HepG2 (cell line): Measurements from ENCODE around the gene ARHGEF26.

Experiments used
- CHCHD3 ChIP-seq: sonication (generic); formaldehyde crosslinking; IDR thresholded peaks from 2 replicates; pipeline ENCODE4 v1.8.0; 2022; ENCODE audit warnings: mild to moderate bottlenecking, missing genetic modification reagents, moderate library complexity
- TF ChIP-seq, protein P1 (sequence below): sonication (generic); formaldehyde crosslinking; IDR thresholded peaks from 2 replicates; pipeline ENCODE4 v1.5.0; 2020; ENCODE audit warnings: missing genetic modification reagents
- TF ChIP-seq, protein P2 (sequence below): sonication (generic); formaldehyde crosslinking; IDR thresholded peaks from 2 replicates; pipeline ENCODE4 v1.8.1; 2022; ENCODE audit warnings: mild to moderate bottlenecking, missing genetic modification reagents
- TF ChIP-seq, protein P3 (sequence below): sonication (generic); formaldehyde crosslinking; IDR thresholded peaks from 2 replicates; pipeline ENCODE4 v1.5.0; 2020; ENCODE audit warnings: mild to moderate bottlenecking, missing genetic modification reagents, moderate library complexity
- TF ChIP-seq, protein P4 (sequence below): sonication (generic); formaldehyde crosslinking; IDR thresholded peaks from 2 replicates; pipeline ENCODE4 v1.5.1; 2020; ENCODE audit warnings: missing genetic modification reagents, mild to moderate bottlenecking, borderline replicate concordance

DNA sequence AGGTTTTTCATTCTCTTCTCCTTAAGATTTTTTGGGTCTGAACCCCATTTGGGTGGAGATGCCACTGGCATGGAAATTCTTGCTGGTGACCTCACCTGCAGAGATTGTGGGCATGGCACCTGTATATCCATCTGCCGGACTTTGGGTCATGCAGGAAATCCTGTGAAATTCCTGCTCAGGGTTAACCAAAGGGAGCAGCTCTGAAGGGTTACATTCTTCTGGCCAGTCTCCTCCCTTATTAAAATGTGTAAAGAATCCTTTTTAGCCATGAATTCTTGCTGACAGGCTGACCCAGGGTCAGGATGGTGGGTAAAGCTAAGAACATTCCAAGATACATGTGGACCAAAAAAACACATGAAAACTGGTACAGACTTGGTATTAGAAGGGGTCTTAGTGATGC is 27.4 kb downstream of the ARHGEF26 start:
- TF ChIP-seq, protein P1, sequence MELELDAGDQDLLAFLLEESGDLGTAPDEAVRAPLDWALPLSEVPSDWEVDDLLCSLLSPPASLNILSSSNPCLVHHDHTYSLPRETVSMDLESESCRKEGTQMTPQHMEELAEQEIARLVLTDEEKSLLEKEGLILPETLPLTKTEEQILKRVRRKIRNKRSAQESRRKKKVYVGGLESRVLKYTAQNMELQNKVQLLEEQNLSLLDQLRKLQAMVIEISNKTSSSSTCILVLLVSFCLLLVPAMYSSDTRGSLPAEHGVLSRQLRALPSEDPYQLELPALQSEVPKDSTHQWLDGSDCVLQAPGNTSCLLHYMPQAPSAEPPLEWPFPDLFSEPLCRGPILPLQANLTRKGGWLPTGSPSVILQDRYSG (CRISPR knock-in tag): no peak
- TF ChIP-seq, protein P2, sequence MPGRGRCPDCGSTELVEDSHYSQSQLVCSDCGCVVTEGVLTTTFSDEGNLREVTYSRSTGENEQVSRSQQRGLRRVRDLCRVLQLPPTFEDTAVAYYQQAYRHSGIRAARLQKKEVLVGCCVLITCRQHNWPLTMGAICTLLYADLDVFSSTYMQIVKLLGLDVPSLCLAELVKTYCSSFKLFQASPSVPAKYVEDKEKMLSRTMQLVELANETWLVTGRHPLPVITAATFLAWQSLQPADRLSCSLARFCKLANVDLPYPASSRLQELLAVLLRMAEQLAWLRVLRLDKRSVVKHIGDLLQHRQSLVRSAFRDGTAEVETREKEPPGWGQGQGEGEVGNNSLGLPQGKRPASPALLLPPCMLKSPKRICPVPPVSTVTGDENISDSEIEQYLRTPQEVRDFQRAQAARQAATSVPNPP: no peak
- TF ChIP-seq, protein P3, sequence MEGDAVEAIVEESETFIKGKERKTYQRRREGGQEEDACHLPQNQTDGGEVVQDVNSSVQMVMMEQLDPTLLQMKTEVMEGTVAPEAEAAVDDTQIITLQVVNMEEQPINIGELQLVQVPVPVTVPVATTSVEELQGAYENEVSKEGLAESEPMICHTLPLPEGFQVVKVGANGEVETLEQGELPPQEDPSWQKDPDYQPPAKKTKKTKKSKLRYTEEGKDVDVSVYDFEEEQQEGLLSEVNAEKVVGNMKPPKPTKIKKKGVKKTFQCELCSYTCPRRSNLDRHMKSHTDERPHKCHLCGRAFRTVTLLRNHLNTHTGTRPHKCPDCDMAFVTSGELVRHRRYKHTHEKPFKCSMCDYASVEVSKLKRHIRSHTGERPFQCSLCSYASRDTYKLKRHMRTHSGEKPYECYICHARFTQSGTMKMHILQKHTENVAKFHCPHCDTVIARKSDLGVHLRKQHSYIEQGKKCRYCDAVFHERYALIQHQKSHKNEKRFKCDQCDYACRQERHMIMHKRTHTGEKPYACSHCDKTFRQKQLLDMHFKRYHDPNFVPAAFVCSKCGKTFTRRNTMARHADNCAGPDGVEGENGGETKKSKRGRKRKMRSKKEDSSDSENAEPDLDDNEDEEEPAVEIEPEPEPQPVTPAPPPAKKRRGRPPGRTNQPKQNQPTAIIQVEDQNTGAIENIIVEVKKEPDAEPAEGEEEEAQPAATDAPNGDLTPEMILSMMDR (CRISPR knock-in tag): no peak
- TF ChIP-seq, protein P4, sequence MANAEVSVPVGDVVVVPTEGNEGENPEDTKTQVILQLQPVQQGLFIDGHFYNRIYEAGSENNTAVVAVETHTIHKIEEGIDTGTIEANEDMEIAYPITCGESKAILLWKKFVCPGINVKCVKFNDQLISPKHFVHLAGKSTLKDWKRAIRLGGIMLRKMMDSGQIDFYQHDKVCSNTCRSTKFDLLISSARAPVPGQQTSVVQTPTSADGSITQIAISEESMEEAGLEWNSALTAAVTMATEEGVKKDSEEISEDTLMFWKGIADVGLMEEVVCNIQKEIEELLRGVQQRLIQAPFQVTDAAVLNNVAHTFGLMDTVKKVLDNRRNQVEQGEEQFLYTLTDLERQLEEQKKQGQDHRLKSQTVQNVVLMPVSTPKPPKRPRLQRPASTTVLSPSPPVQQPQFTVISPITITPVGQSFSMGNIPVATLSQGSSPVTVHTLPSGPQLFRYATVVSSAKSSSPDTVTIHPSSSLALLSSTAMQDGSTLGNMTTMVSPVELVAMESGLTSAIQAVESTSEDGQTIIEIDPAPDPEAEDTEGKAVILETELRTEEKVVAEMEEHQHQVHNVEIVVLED (CRISPR knock-in tag): no peak
- TF ChIP-seq CHCHD3 (CRISPR knock-in tag): no peak
